NCI-H1417 (cell line): ENCODE data around the gene TWIST2.
A peak's percentile ranks its signal among the peaks of the same experiment; 100 is the strongest.

Experiments used
- DNase-seq, 3 experiments: peaks; one replicate each; lab custom pipeline; 2025; lab: John Stamatoyannopoulos, UW

Gene TWIST2

GRCh38 chr2:238856713-238857567, 9.1 kb downstream of the TWIST2 start:
- DNase-seq = no peak

- no peak for DNase-seq
Observed at GRCh38 chr2:238857959-238858358, 10.1 kb downstream of the TWIST2 start.

- no peak for DNase-seq
Observed at GRCh38 chr2:238859636-238860347, 11.9 kb downstream of the TWIST2 start.

GRCh38 chr2:238861013-238861730, 13.3 kb downstream of the TWIST2 start:
- DNase-seq = no peak

- no peak for DNase-seq
Observed at GRCh38 chr2:238861766-238862315, 14.0 kb downstream of the TWIST2 start.

GRCh38 chr2:238862701-238863100, 14.8 kb downstream of the TWIST2 start:
- DNase-seq = no peak

GRCh38 chr2:238863231-238863630, 15.3 kb downstream of the TWIST2 start:
- DNase-seq = no peak

GRCh38 chr2:238863749-238864206, 15.9 kb downstream of the TWIST2 start:
- DNase-seq = no peak

- DNase-seq = peak in 2 of 3 experiments; percentile 18 to 47
Observed at GRCh38 chr2:238864207-238865014, 16.5 kb downstream of the TWIST2 start.

- DNase-seq = no peak
Observed at GRCh38 chr2:238865015-238865719, 17.3 kb downstream of the TWIST2 start.

- no peak for DNase-seq
Observed at GRCh38 chr2:238865744-238866355, 18.0 kb downstream of the TWIST2 start.

GRCh38 chr2:238866656-238867277, 18.9 kb downstream of the TWIST2 start:
- DNase-seq = peak in 2 of 3 experiments; percentile 35 to 60

- no peak for DNase-seq
Observed at GRCh38 chr2:238868067-238868524, 20.2 kb downstream of the TWIST2 start.

- no peak for DNase-seq
Observed at GRCh38 chr2:238868616-238869292, 20.9 kb downstream of the TWIST2 start.

GRCh38 chr2:238869293-238870124, 21.6 kb downstream of the TWIST2 start:
- no peak for DNase-seq

GRCh38 chr2:238870261-238870660, 22.4 kb downstream of the TWIST2 start:
- DNase-seq = no peak

- DNase-seq = no peak
Observed at GRCh38 chr2:238872026-238872425, 24.1 kb downstream of the TWIST2 start.
